Progenitor cell of endocrine pancreas (in vitro differentiated cells): ENCODE results near the gene ATP1B4. TPM values are rescaled to one million over a fixed set of nuclear protein-coding genes. Genes with fewer than 3 reads are reported as not detected.

Experiments used
- DNase-seq: peaks from one replicate; pipeline ENCODE4 v3.0.0; 2021; ENCODE audit warnings: low spot score; ENCODE audit not compliant: unreplicated experiment
- H3K27ac Mint-ChIP-seq: 2 replicates; pipeline ENCODE4 v1.8.0; 2021; ENCODE audit warnings: mild to moderate bottlenecking, moderate library complexity, mixed read lengths
- H3K27me3 Mint-ChIP-seq: 2 replicates; pipeline ENCODE4 v1.8.0; 2021; ENCODE audit warnings: mixed read lengths
- H3K36me3 Mint-ChIP-seq: 2 replicates; pipeline ENCODE4 v1.8.0; 2022; ENCODE audit warnings: mixed read lengths; ENCODE audit not compliant: insufficient read depth
- H3K4me1 Mint-ChIP-seq: 2 replicates; pipeline ENCODE4 v1.8.0; 2021; ENCODE audit warnings: low read depth, mixed read lengths
- H3K4me3 Mint-ChIP-seq: 2 replicates; pipeline ENCODE4 v1.8.0; 2021; ENCODE audit warnings: low read depth, mild to moderate bottlenecking, moderate library complexity, mixed read lengths
- H3K9me3 Mint-ChIP-seq: 2 replicates; pipeline ENCODE4 v1.8.0; 2021; ENCODE audit warnings: low read depth, mixed read lengths
- long read RNA-seq: library from polyadenylated mRNA; unstranded; transcript quantifications from one replicate; pipeline ENCODE4 v2.0.0, GENCODE V29; 2020
- total RNA-seq: library from RNA; stranded (reverse); gene quantifications from 2 replicates; pipeline ENCODE4 v1.2.1, GENCODE V29; 2021
- TF ChIP-seq, protein P1 (sequence below): fragments of 200-600 bp; sonication (generic); IDR thresholded peaks from one replicate; pipeline ENCODE4 v1.5.0; 2021; ENCODE audit warnings: antibody characterized with exemption, mild to moderate bottlenecking; ENCODE audit not compliant: unreplicated experiment

Gene ATP1B4
- not detected in 2 replicates for total RNA-seq
- long read RNA-seq = 0 reads

DNA sequence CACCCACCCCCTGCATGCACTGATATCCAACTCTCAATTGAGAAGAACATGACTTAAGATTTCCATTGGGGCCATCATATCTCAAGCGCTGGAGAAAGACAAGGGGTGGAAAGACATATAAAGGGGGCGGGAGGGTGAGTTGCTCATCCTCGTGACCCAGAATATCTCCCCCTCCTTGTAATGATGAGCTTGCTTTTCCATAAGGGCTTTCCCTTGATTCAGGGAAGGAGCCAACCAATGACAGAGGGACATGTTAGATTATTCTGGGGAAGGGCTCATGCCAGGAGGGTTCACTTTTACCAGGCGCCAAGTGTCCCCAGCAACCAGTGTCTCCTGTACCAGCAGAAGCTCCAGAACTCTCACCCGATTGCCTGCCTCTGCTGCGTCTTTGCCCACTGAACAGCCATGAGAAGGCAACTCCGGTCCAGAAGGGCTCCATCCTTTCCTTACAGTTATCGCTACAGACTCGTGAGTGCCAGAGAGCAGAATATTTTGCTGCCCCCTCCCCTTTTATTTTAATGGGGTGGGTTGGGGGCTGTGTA, at the start of gene ATP1B4:
TSS of gene ATP1B4 (plus strand) at position 326 of the 542 bp plus-strand sequence. CDS start at position 406, 80 bp downstream.
- TF ChIP-seq, protein P1, sequence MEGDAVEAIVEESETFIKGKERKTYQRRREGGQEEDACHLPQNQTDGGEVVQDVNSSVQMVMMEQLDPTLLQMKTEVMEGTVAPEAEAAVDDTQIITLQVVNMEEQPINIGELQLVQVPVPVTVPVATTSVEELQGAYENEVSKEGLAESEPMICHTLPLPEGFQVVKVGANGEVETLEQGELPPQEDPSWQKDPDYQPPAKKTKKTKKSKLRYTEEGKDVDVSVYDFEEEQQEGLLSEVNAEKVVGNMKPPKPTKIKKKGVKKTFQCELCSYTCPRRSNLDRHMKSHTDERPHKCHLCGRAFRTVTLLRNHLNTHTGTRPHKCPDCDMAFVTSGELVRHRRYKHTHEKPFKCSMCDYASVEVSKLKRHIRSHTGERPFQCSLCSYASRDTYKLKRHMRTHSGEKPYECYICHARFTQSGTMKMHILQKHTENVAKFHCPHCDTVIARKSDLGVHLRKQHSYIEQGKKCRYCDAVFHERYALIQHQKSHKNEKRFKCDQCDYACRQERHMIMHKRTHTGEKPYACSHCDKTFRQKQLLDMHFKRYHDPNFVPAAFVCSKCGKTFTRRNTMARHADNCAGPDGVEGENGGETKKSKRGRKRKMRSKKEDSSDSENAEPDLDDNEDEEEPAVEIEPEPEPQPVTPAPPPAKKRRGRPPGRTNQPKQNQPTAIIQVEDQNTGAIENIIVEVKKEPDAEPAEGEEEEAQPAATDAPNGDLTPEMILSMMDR = no peak
- Mint-ChIP-seq H3K27me3 (no peaks in the 10 kb centered on the region), H3K9me3 (peaks cover 3% of the 10 kb centered on the region), H3K4me3 (no peak within 1 kb of the TSS), H3K27ac (no peak within 1 kb of the TSS), H3K36me3 (no peaks in the 10 kb centered on the region), H3K4me1 (no peaks in the 10 kb centered on the region)
- no peak for DNase-seq

DNA sequence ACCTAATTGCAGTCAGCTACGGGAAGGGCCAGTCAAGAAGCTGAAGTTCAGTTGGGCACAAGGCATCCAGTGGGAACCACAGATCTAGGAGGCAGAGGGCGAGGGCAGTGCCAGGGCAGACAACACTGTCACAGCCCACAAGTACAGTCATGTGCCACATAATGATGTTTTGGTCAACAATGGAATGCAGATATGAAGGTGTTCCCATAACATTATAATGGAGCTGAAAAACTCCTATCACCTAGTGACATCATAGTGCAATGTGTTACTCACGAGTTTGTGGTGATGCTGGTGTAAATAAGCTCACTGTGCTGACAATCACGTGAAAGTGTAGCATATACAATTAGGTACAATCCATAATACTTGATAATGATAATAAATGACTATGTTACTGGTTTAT, 46.1 kb upstream of the ATP1B4 start:
- H3K4me3 Mint-ChIP-seq = no peak overlapping the region
- H3K36me3 Mint-ChIP-seq = no peaks in the 10 kb centered on the region
- no peaks in the 10 kb centered on the region for H3K4me1 Mint-ChIP-seq
- H3K27me3 Mint-ChIP-seq = peaks cover 36% of the 10 kb centered on the region
- no peak overlapping the region for H3K27ac Mint-ChIP-seq
- TF ChIP-seq, protein P1 = no peak
- peaks cover 6% of the 10 kb centered on the region for H3K9me3 Mint-ChIP-seq
- DNase-seq = no peak

DNA sequence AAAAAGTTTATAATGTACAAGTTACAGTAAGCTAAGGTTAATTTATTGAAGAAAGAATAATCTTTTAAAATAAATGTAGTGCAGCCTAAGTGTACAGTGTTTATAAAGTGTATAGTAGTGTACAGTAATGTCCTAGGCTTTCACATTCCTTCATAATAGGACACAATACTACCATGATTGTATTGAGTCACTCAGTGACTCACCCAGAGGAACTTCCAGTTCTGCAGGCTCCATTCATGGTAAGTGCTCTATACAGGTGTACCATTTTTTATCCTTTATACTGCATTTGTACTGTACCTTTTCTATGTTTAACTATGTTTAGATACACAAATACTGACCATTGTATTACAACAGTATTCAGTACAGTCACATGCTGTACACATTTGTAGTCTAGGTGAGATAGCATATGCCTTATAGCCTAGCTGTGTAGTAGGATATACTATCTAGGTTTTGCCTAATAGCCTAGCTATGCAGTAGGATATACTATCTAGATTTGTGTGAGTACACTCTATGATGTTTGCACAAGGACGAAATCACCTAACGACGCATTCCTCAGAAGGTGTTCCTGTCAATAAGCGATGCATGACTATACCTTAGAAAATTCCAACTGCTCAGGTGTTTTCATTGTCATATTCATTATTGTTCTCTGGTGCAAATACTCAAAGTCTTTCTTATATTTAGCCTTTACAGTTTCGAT, 45.2 kb upstream of the ATP1B4 start:
- H3K9me3 Mint-ChIP-seq = peaks cover 6% of the 10 kb centered on the region
- no peak overlapping the region for H3K27ac Mint-ChIP-seq
- H3K4me3 Mint-ChIP-seq = no peak overlapping the region
- DNase-seq = no peak
- no peaks in the 10 kb centered on the region for H3K4me1 Mint-ChIP-seq
- H3K36me3 Mint-ChIP-seq = no peaks in the 10 kb centered on the region
- H3K27me3 Mint-ChIP-seq = peaks cover 32% of the 10 kb centered on the region
- TF ChIP-seq, protein P1 = no peak

DNA sequence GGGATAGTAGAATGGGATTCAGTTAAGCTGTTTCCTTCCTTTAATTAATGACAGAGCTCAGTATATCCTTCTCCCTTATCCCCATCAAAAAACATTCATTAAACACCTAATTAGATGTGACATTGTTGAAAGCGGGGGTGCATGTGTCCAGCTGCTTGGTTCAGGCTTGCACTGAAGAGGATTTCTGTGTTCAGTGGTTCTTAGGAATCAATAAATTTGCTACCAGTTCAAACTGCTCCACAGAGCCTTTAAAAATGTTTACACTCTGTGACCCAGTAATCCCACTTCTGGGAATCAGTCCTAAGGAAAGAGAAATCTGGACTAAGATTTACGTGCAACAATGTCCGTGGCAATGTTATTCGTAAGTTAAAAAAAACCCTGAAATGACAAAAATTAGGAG, 43.5 kb upstream of the ATP1B4 start:
- DNase-seq = no peak
- H3K36me3 Mint-ChIP-seq = no peaks in the 10 kb centered on the region
- H3K4me3 Mint-ChIP-seq = no peak overlapping the region
- H3K4me1 Mint-ChIP-seq = no peaks in the 10 kb centered on the region
- H3K27ac Mint-ChIP-seq = no peak overlapping the region
- H3K27me3 Mint-ChIP-seq = peaks cover 15% of the 10 kb centered on the region
- H3K9me3 Mint-ChIP-seq = peaks cover 10% of the 10 kb centered on the region
- TF ChIP-seq, protein P1 = no peak

DNA sequence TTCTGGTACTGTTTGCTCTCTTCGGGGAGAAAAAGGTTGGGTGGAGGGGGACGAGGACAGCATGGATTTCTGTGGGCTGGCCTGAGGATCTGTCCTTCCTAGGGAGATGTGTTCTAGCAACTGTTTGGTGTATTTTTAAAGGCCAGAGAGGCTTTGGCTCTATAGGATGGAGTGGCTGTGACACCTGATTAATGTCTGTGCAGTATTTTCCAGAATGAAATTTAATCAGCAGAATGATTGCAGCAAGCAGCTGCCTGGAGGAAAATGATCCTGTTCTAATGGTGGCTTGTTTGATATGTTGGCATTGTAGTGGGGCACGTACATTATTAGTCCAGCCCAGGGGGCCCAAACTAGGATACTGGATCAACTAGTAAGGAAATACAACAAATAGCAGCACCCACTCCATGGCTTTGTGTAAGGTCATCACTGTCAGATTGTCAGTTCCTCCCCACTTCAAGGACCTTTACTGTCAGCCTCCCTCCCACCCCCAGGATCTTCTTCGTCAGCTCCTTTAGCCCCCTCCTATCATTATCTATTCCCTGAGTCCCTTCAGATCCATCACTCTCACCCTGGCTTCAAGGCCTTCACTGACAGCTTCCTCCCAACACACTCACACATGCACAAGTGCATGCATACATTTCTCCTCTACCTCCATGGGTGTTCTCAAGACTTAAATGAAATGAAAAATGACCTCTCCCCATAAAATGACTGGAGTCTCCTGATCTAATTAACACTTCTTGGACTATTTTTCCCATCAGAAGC, 40.2 kb upstream of the ATP1B4 start:
- TF ChIP-seq, protein P1 = no peak
- H3K4me3 Mint-ChIP-seq = no peak overlapping the region
- no peaks in the 10 kb centered on the region for H3K36me3 Mint-ChIP-seq
- H3K9me3 Mint-ChIP-seq = peaks cover 14% of the 10 kb centered on the region
- H3K27ac Mint-ChIP-seq = no peak overlapping the region
- DNase-seq = no peak
- no peaks in the 10 kb centered on the region for H3K4me1 Mint-ChIP-seq
- H3K27me3 Mint-ChIP-seq = peaks cover 3% of the 10 kb centered on the region
